B cell (primary cell): Measurements from ENCODE around the gene SUGCT. TPM values are rescaled to one million over a fixed set of nuclear protein-coding genes. Genes with fewer than 3 reads are reported as not detected.

Source experiments
- ATAC-seq: fragments of 200-7000 bp; cut with Tn5 transposase; one replicate; pipeline ENCODE4 v1.10.0; 2021; ENCODE audit warnings: low read depth, mild to moderate bottlenecking, moderate number of reproducible peaks, moderate library complexity
- CTCF ChIA-PET: fragments of 350-600 bp; sonication (Branson Sonifier 250); formaldehyde crosslinking; loops from one replicate; lab custom pipeline; 2021; ENCODE audit warnings: antibody characterized with exemption, inconsistent platforms; lab: Charles Lee
- POLR2A ChIA-PET: fragments of 350-600 bp; sonication (Branson Sonifier 250); formaldehyde crosslinking; loops from one replicate; lab custom pipeline; 2021; ENCODE audit warnings: antibody characterized with exemption; lab: Charles Lee
- DNase-seq: peaks from one replicate; pipeline ENCODE4 v3.0.0; 2013
- H2AFZ ChIP-seq: 2 replicates; pipeline ENCODE4 v1.6.1; 2012; ENCODE audit warnings: mild to moderate bottlenecking, low read depth, low read length; ENCODE audit not compliant: insufficient read depth, poor library complexity, severe bottlenecking
- H3K27ac ChIP-seq, 2 donors: 1 replicate in 1 of 2; 2 replicates in 1 of 2; pipeline ENCODE4 v1.5.1; 2012 to 2013; ENCODE audit warnings: low read length in 2 of 2, mild to moderate bottlenecking in 2 of 2, moderate library complexity in 1 of 2
- H3K27me3 ChIP-seq, 4 experiments: fragments of 200-600 bp in 1 of 4; sonication (generic) in 1 of 4; replicated peaks in 1 of 4; 1 replicate in 2 of 4; 2 replicates in 2 of 4; pipeline versions ENCODE4 v1.6.1 to v1.7.0; 2013 to 2016; ENCODE audit warnings: low read length in 3 of 4, mild to moderate bottlenecking in 2 of 4, mixed read lengths in 1 of 4, moderate library complexity in 1 of 4; ENCODE audit not compliant: insufficient read depth in 4 of 4, control insufficient read depth in 3 of 4; ENCODE audit errors: control extremely low read depth in 1 of 4
- H3K36me3 ChIP-seq, 2 experiments: replicated peaks in 1 of 2; 1 replicate in 1 of 2; 2 replicates in 1 of 2; pipeline versions ENCODE4 v1.6.1 to v1.7.1; 2013; ENCODE audit warnings: low read length in 1 of 2; ENCODE audit not compliant: insufficient read depth in 2 of 2, control insufficient read depth in 1 of 2; ENCODE audit errors: control extremely low read depth in 1 of 2, extremely low read depth in 1 of 2
- H3K4me1 ChIP-seq, 2 donors: fragments of 200-600 bp in 1 of 2; sonication (generic) in 1 of 2; 1 replicate in 1 of 2; 2 replicates in 1 of 2; pipeline versions ENCODE4 v1.5.1 to v1.6.1; 2013 to 2017; ENCODE audit warnings: low read length in 2 of 2; ENCODE audit not compliant: control insufficient read depth in 2 of 2, insufficient read depth in 2 of 2
- H3K4me2 ChIP-seq: replicated peaks from 2 replicates; pipeline ENCODE3; 2012; ENCODE audit warnings: mild to moderate bottlenecking, low read depth, low read length; ENCODE audit not compliant: poor library complexity, severe bottlenecking
- H3K4me3 ChIP-seq, 5 experiments: fragments of 200-600 bp in 1 of 5; sonication (generic) in 1 of 5; 1 replicate in 3 of 5; 2 replicates in 2 of 5; pipeline versions ENCODE4 v1.5.1 to v1.7.0; 2011 to 2016; ENCODE audit warnings: low read length in 4 of 5, mild to moderate bottlenecking in 4 of 5, low read depth in 2 of 5, control low read depth in 1 of 5, moderate library complexity in 1 of 5; ENCODE audit not compliant: insufficient read depth in 1 of 5; ENCODE audit errors: control extremely low read depth in 1 of 5, extremely low read depth in 1 of 5
- H3K79me2 ChIP-seq: fragments of 200-600 bp; sonication (generic); one replicate; pipeline ENCODE4 v1.6.0; 2016; ENCODE audit warnings: low read length; ENCODE audit not compliant: control insufficient read depth, insufficient read depth
- H3K9ac ChIP-seq: fragments of 200-600 bp; sonication (generic); 2 replicates; pipeline ENCODE4 v1.6.1; 2017; ENCODE audit warnings: mild to moderate bottlenecking, low read length, moderate library complexity
- H3K9me3 ChIP-seq, 3 donors: one replicate each; pipeline versions ENCODE4 v1.6.1 to v1.7.1; 2013; ENCODE audit warnings: low read length in 2 of 3; ENCODE audit not compliant: control insufficient read depth in 2 of 3, insufficient read depth in 1 of 3; ENCODE audit errors: control extremely low read depth in 1 of 3
- H4K20me1 ChIP-seq: 2 replicates; pipeline ENCODE4 v1.6.0; 2012; ENCODE audit warnings: mild to moderate bottlenecking, low read length; ENCODE audit not compliant: insufficient read depth, control insufficient read depth, poor library complexity, severe bottlenecking
- H3K27ac Mint-ChIP-seq: one replicate; pipeline ENCODE4 v1.8.0; 2021; ENCODE audit warnings: mixed read lengths
- H3K27me3 Mint-ChIP-seq: one replicate; pipeline ENCODE4 v1.8.0; 2021; ENCODE audit warnings: mixed read lengths
- H3K4me1 Mint-ChIP-seq: one replicate; pipeline ENCODE4 v1.8.0; 2021; ENCODE audit warnings: mixed read lengths
- H3K4me3 Mint-ChIP-seq: one replicate; pipeline ENCODE4 v1.8.0; 2021; ENCODE audit warnings: mixed read lengths
- H3K9me3 Mint-ChIP-seq: one replicate; pipeline ENCODE4 v1.8.0; 2022; ENCODE audit warnings: mixed read lengths; ENCODE audit not compliant: insufficient read depth
- EZH2 ChIP-seq: IDR thresholded peaks from 2 replicates; pipeline ENCODE4 v1.6.1; 2012; ENCODE audit warnings: borderline replicate concordance, low read depth, mild to moderate bottlenecking, moderate library complexity, low read length; ENCODE audit not compliant: insufficient read depth, poor library complexity, severe bottlenecking
- WGBS: methylation state at CpG from one replicate; pipeline ENCODE4 v1.1.5; 2013; ENCODE audit warnings: missing lambda C conversion rate; ENCODE audit not compliant: insufficient coverage; 5-methylcytosine and 5-hydroxymethylcytosine counted together
- intact Hi-C: fragments of 100-400 bp; cut with micrococcal nuclease; formaldehyde crosslinking; loops from one replicate; pipeline ENCODE4 v1.10.0; 2022
- polyA plus RNA-seq: library from polyadenylated mRNA; depleted of rRNA; stranded (reverse); fragments of >200 nt; gene quantifications from 2 replicates; pipeline ENCODE4 v1.2.3, GENCODE V29; 2012
- total RNA-seq, 2 donors: library from RNA; stranded (reverse); fragments of 120-200 nt in 1 of 2; gene quantifications; 1 replicate in 1 of 2; 2 replicates in 1 of 2; pipeline versions ENCODE4 v1.2.3 to v1.2.4, GENCODE V29; 2013 to 2022
- TF ChIP-seq, protein P1 (sequence below): fragments of 200-600 bp; IDR thresholded peaks from one replicate; pipeline ENCODE4 v1.8.0; 2022; ENCODE audit warnings: antibody characterized with exemption, mild to moderate bottlenecking

The SUGCT gene
- total and polyA plus RNA-seq, 2 donors (not counting 1 experiment from before 2014, with no cell fraction given): 0.19 to 0.86 TPM

DNA sequence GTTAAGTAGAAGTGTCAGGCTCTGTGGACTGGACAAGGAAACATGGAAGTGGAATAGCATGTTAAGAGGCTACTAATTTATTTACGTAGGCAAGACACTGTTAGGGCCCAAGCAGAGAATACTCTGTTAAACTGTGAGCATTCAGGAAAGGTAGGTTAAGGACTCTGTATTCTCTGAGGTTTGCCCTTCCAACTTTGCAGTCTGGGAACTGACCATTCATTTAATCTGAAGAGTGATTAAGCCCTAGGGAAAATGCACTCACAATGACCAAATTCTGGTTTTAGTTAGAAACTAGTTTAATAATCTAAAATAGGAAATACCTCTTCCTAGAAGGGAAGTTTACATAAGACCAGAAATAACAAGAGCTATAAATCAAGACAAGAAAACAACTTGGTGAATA is 266.6 kb downstream of the SUGCT start:
- H2AFZ ChIP-seq: no peak overlapping the region
- Mint-ChIP-seq H3K27me3 (no peaks in the 10 kb centered on the region), H3K4me3 (no peak overlapping the region), H3K9me3 (no peaks in the 10 kb centered on the region), H3K27ac (no peak overlapping the region), H3K4me1 (no peaks in the 10 kb centered on the region)
- H4K20me1 ChIP-seq: no peaks in the 10 kb centered on the region
- ChIA-PET POLR2A (no interaction called here), CTCF (no interaction called here)
- H3K27ac ChIP-seq: no peak overlapping the region
- H3K9ac ChIP-seq: no peak overlapping the region
- DNase-seq: no peak
- H3K79me2 ChIP-seq: no peaks in the 10 kb centered on the region
- H3K4me2 ChIP-seq: no peak overlapping the region
- WGBS: 88% methylated on average over 1 of the region's 1 CpG
- no peak for TF ChIP-seq EZH2
- TF ChIP-seq, protein P1, sequence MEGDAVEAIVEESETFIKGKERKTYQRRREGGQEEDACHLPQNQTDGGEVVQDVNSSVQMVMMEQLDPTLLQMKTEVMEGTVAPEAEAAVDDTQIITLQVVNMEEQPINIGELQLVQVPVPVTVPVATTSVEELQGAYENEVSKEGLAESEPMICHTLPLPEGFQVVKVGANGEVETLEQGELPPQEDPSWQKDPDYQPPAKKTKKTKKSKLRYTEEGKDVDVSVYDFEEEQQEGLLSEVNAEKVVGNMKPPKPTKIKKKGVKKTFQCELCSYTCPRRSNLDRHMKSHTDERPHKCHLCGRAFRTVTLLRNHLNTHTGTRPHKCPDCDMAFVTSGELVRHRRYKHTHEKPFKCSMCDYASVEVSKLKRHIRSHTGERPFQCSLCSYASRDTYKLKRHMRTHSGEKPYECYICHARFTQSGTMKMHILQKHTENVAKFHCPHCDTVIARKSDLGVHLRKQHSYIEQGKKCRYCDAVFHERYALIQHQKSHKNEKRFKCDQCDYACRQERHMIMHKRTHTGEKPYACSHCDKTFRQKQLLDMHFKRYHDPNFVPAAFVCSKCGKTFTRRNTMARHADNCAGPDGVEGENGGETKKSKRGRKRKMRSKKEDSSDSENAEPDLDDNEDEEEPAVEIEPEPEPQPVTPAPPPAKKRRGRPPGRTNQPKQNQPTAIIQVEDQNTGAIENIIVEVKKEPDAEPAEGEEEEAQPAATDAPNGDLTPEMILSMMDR: no peak
- H3K27me3 ChIP-seq: no peaks in the 10 kb centered on the region
- intact Hi-C loops: no loop called here
- no peaks in the 10 kb centered on the region for H3K4me1 ChIP-seq
- H3K9me3 ChIP-seq: no peaks in the 10 kb centered on the region
- no peak overlapping the region for H3K4me3 ChIP-seq
- ATAC-seq: no peak
- H3K36me3 ChIP-seq: no peaks in the 10 kb centered on the region

DNA sequence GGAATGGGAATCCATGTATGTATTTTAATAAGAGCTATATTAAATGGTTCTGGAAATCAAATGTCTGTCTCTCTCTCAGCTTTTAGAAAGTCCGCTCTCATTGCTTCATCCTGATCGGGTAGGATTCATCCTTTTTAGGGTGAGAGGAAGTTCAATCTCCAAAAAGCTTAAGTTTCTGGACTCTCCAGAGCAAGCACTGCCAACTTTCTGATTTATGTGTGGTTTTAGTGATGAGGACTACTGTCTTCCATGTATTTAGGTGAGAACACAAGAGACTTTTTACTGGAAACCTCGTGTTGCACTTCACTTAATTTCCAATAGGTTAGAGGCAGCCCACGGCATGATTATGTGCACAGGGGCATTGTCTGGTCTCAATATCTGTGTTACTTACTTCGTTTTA is 267.9 kb downstream of the SUGCT start:
- Histone ChIP-seq H2AFZ (no peak overlapping the region), H4K20me1 (no peaks in the 10 kb centered on the region), H3K9ac (no peak overlapping the region), H3K79me2 (no peaks in the 10 kb centered on the region), H3K36me3 (no peaks in the 10 kb centered on the region), H3K4me2 (no peak overlapping the region), H3K9me3 (no peaks in the 10 kb centered on the region), H3K4me3 (no peak overlapping the region), H3K27ac (no peak overlapping the region), H3K27me3 (no peaks in the 10 kb centered on the region), H3K4me1 (no peaks in the 10 kb centered on the region)
- no peak for TF ChIP-seq EZH2
- TF ChIP-seq, protein P1: no peak
- H3K4me3 Mint-ChIP-seq: no peak overlapping the region
- H3K9me3 Mint-ChIP-seq: no peaks in the 10 kb centered on the region
- H3K27me3 Mint-ChIP-seq: no peaks in the 10 kb centered on the region
- no peaks in the 10 kb centered on the region for H3K4me1 Mint-ChIP-seq
- DNase-seq (no peak), ATAC-seq (no peak)
- H3K27ac Mint-ChIP-seq: no peak overlapping the region
- CTCF ChIA-PET: no interaction called here
- 71% methylated on average over 1 of the region's 5 CpGs for WGBS
- intact Hi-C loops: no loop called here
- POLR2A ChIA-PET: no interaction called here
